Gastrocnemius medialis (tissue), 4 donors: ENCODE data around the gene FAM107B. TPM values are rescaled to one million over a fixed set of nuclear protein-coding genes. Genes with fewer than 3 reads are reported as not detected.
"Not testable (repeated sequence)": the region's sequence is repeated elsewhere in the genome, so short reads cannot be mapped to it uniquely, and the experiment has no call there.

ENCODE experiments used
- ATAC-seq, 2 donors: fragments of 150-250 bp; one replicate each; pipeline ENCODE4 v1.9.1; 2016
- DNase-seq, 2 donors: peaks; one replicate each; pipeline ENCODE4 v3.0.0-alpha.2; 2019
- H3K27ac ChIP-seq, 4 donors: fragments of 200-600 bp; sonication (generic); 1 replicate in 1 of 4; 2 replicates in 3 of 4; pipeline ENCODE4 v1.5.1; 2016 to 2018; ENCODE audit warnings: mild to moderate bottlenecking in 2 of 4, moderate library complexity in 1 of 4
- H3K27me3 ChIP-seq, 3 donors: fragments of 200-600 bp; sonication (generic) in 2 of 3; 1 replicate in 1 of 3; 2 replicates in 2 of 3; pipeline versions ENCODE4 v1.5.1 to v1.6.0; 2016 to 2019; ENCODE audit warnings: mild to moderate bottlenecking in 1 of 3, moderate library complexity in 1 of 3
- H3K36me3 ChIP-seq, 2 donors: fragments of 200-600 bp; sonication (generic) in 1 of 2; one replicate each; pipeline ENCODE4 v1.5.1; 2017 to 2018
- H3K4me1 ChIP-seq, 2 donors: fragments of 200-600 bp; sonication (generic) in 1 of 2; one replicate each; pipeline ENCODE4 v1.5.1; 2016 to 2017; ENCODE audit warnings: mild to moderate bottlenecking in 2 of 2
- H3K4me3 ChIP-seq, 4 donors: fragments of 200-600 bp; sonication (generic) in 3 of 4; 1 replicate in 1 of 4; 2 replicates in 3 of 4; pipeline ENCODE4 v1.5.1; 2016 to 2019; ENCODE audit warnings: mild to moderate bottlenecking in 2 of 4
- H3K9me3 ChIP-seq, 3 donors: fragments of 200-600 bp; sonication (generic) in 2 of 3; 1 replicate in 1 of 3; 2 replicates in 2 of 3; pipeline ENCODE4 v1.5.1; 2016 to 2019
- POLR2A ChIP-seq, 2 donors: fragments of 450-650 bp; IDR thresholded peaks; one replicate each; pipeline ENCODE4 v1.6.1; 2017; ENCODE audit warnings: antibody characterized with exemption in 2 of 2, mild to moderate bottlenecking in 2 of 2, moderate library complexity in 2 of 2
- in situ Hi-C, 4 donors: fragments of 200-750 bp; cut with MboI; loops; one replicate each; pipeline versions ENCODE4 v1.15.0 to v1.8.0; 2017; ENCODE audit warnings: low sequenced_read_pairs in 4 of 4
- intact Hi-C: fragments of 100-400 bp; cut with DNase I; formaldehyde crosslinking; loops from one replicate; pipeline ENCODE4 v1.15.1; 2023; ENCODE audit warnings: low total_unique reads
- total RNA-seq, 4 donors: library from RNA; depleted of rRNA; stranded (reverse); fragments of >200 nt; gene quantifications; one replicate each; pipeline versions ENCODE4 v1.1.0 to v1.2.3, GENCODE V29; 2016
- TF ChIP-seq, protein P1 (sequence below), 5 experiments: fragments of 450-650 bp in 3 of 5; fragments of 200-600 bp in 2 of 5; sonication (generic) in 2 of 5; IDR thresholded peaks in 4 of 5; conservative IDR thresholded peaks in 1 of 5; 1 replicate in 4 of 5; 2 replicates in 1 of 5; pipeline ENCODE4 v1.5.1; 2016 to 2019; ENCODE audit warnings: antibody characterized with exemption in 5 of 5, mild to moderate bottlenecking in 3 of 5, moderate library complexity in 3 of 5

Gene FAM107B
- total RNA-seq, 4 donors from 2014 or later: 1.5 to 3.7 (median 2.6) TPM

- Histone ChIP-seq H3K27ac (no peak overlapping the region), H3K27me3 (no peaks in the 10 kb centered on the region), H3K9me3 (no peaks in the 10 kb centered on the region), H3K4me1 (no peaks in the 10 kb centered on the region), H3K4me3 (no peak overlapping the region), H3K36me3 (no peaks in the 10 kb centered on the region)
- DNase-seq (no peak), ATAC-seq (no peak)
- in situ Hi-C loops: loop anchor here in 1 of 4 donors (10.0 kb wide), 1 partner anchor 316 kb away; no protein-coding TSS in a partner anchor
- no peak for TF ChIP-seq POLR2A (IDR thresholded peaks at IDR 0.05)
- TF ChIP-seq, protein P1, sequence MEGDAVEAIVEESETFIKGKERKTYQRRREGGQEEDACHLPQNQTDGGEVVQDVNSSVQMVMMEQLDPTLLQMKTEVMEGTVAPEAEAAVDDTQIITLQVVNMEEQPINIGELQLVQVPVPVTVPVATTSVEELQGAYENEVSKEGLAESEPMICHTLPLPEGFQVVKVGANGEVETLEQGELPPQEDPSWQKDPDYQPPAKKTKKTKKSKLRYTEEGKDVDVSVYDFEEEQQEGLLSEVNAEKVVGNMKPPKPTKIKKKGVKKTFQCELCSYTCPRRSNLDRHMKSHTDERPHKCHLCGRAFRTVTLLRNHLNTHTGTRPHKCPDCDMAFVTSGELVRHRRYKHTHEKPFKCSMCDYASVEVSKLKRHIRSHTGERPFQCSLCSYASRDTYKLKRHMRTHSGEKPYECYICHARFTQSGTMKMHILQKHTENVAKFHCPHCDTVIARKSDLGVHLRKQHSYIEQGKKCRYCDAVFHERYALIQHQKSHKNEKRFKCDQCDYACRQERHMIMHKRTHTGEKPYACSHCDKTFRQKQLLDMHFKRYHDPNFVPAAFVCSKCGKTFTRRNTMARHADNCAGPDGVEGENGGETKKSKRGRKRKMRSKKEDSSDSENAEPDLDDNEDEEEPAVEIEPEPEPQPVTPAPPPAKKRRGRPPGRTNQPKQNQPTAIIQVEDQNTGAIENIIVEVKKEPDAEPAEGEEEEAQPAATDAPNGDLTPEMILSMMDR (IDR thresholded peaks at IDR 0.05 in 4 of 5, conservative IDR thresholded peaks at IDR 0.05 in 1 of 5): no peak
- intact Hi-C loops: loop anchor here (10.0 kb wide), 1 partner anchor 326 kb away; no protein-coding TSS in a partner anchor
These were observed 46.1 kb upstream of the FAM107B start for GRCh38 chr10:14820775-14821154.

DNA sequence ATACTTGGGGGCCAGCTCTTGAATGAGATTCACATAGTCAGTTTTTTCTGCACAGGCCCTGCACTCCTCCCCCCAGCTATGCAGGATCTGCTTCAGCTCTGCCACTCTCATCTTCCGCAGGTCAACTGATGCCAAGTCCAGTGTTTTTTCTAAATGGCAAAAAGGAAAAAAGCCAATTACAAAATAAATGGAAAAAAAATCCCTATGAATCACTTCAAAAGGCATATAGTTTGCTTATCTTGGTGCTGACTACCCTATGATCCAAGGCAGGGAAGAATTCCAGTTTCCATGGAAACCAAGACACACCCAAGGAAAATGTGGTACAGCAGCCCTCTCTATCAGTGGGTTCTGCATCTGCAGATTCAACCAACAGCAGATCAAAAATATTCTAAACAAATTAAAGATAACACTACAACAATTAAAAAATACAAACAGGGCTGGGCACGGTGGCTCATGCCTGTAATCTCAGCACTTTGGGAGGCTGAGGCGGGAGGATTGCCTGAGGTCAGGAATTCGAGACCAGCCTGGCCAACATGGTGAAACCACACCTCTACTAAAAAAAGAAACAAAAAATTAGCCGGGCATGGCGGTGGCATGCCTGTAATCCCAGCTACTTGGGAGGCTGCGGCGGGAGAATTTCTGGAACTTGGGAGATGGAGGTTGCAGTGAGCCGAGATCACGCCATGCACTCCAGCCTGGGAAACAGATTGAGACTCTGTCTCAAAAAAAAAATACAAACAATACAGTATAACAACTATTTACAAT lies 45.5 kb upstream of the FAM107B start:
- DNase-seq (no peak), ATAC-seq (no peak)
- no peak overlapping the region for H3K27ac ChIP-seq
- no peaks in the 10 kb centered on the region for H3K4me1 ChIP-seq
- in situ Hi-C loops: loop anchor here in 1 of 4 donors (10.0 kb wide), 1 partner anchor 315 kb away; no protein-coding TSS in a partner anchor
- H3K36me3 ChIP-seq: no peaks in the 10 kb centered on the region
- no peaks in the 10 kb centered on the region for H3K27me3 ChIP-seq
- TF ChIP-seq, protein P1 (IDR thresholded peaks at IDR 0.05 in 4 of 5, conservative IDR thresholded peaks at IDR 0.05 in 1 of 5): no peak
- no peak for TF ChIP-seq POLR2A (IDR thresholded peaks at IDR 0.05)
- H3K4me3 ChIP-seq: no peak overlapping the region
- intact Hi-C loops: loop anchor here (10.0 kb wide), 1 partner anchor 325 kb away; no protein-coding TSS in a partner anchor
- no peaks in the 10 kb centered on the region for H3K9me3 ChIP-seq

- intact Hi-C loops, H3K27me3 ChIP-seq, H3K9me3 ChIP-seq, H3K27ac ChIP-seq, in situ Hi-C loops, ATAC-seq, H3K4me3 ChIP-seq, H3K4me1 ChIP-seq, H3K36me3 ChIP-seq, DNase-seq: not testable (repeated sequence)
These were observed 42.0 kb upstream of the FAM107B start for GRCh38 chr10:14816717-14817116.

DNA sequence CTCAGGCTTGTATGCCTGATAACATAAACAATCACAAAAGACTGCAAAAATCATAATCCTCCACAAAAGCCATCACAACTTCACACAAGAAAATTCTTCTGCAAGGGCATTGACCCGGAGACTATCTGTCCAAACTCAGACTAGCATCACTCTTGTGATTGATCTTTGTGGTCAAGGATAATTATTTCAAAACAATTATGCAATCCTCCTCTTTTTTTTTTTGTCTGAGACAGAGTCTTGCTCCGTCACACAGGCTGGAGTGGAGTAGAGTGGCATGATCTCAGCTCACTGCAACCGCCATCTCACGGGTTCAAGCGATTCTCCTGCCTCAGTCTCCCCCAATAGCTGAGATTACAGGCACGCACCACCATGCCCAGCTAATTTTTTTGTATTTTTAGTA lies 41.0 kb upstream of the FAM107B start:
- ATAC-seq (no peak), DNase-seq (no peak)
- H3K4me3 ChIP-seq: no peak overlapping the region
- intact Hi-C loops: no loop called here
- in situ Hi-C loops: no loop called here
- H3K9me3 ChIP-seq: no peaks in the 10 kb centered on the region
- H3K27me3 ChIP-seq: no peaks in the 10 kb centered on the region
- no peaks in the 10 kb centered on the region for H3K4me1 ChIP-seq
- no peaks in the 10 kb centered on the region for H3K36me3 ChIP-seq
- H3K27ac ChIP-seq: no peak overlapping the region
- TF ChIP-seq, protein P1 (IDR thresholded peaks at IDR 0.05 in 4 of 5, conservative IDR thresholded peaks at IDR 0.05 in 1 of 5): no peak
- TF ChIP-seq POLR2A (IDR thresholded peaks at IDR 0.05): no peak

- H3K27ac ChIP-seq: no peak overlapping the region
- TF ChIP-seq, protein P1 (IDR thresholded peaks at IDR 0.05 in 4 of 5, conservative IDR thresholded peaks at IDR 0.05 in 1 of 5): no peak
- TF ChIP-seq POLR2A (IDR thresholded peaks at IDR 0.05): no peak
- no peaks in the 10 kb centered on the region for H3K27me3 ChIP-seq
- H3K36me3 ChIP-seq: no peaks in the 10 kb centered on the region
- in situ Hi-C loops (no loop called here), intact Hi-C loops (no loop called here)
- no peaks in the 10 kb centered on the region for H3K9me3 ChIP-seq
- H3K4me3 ChIP-seq: no peak overlapping the region
- no peak for DNase-seq
- no peaks in the 10 kb centered on the region for H3K4me1 ChIP-seq
- ATAC-seq: no peak
These were observed 37.6 kb upstream of the FAM107B start for GRCh38 chr10:14812271-14812670.
